Loucy (cell line): Measurements from ENCODE around the gene GLRA1.

Source experiments
- EZH2phosphoT487 ChIP-seq: fragments of 200-600 bp; IDR thresholded peaks from 2 replicates; pipeline ENCODE4 v1.6.1; 2018; ENCODE audit warnings: antibody characterized with exemption, mild to moderate bottlenecking, moderate library complexity, borderline replicate concordance
- TF ChIP-seq, protein P1 (sequence below): fragments of 200-600 bp; sonication (generic); conservative IDR thresholded peaks from 2 replicates; pipeline ENCODE4 v1.5.1; 2014; ENCODE audit warnings: mild to moderate bottlenecking, antibody characterized with exemption, low read length

DNA sequence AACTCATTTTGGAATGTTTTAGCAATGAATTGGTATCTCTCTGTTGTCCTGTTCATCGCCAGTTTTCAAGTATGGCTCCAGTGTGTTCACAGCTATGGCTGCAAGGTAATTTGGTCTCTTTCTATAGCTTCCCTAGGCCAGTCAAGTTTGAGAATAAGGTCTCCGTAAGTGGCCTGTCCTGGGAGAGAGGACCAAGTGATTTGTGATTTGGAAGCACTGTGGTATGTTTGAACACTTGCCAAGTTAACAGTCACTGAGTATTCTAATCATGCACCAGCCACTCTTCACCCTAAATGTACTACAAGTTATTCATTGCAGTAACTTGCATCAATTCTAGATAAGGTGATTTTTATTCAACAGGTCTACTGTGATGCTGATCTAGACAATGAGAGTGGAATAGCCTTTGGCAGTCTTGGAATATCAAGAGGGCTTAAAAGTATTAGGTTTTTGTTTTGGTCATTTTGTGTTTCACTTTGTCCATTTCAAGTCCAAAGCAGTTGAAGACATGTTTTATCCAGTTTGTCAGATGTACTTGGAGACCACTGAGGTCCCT lies 111.8 kb downstream of the GLRA1 start:
- TF ChIP-seq, protein P1, sequence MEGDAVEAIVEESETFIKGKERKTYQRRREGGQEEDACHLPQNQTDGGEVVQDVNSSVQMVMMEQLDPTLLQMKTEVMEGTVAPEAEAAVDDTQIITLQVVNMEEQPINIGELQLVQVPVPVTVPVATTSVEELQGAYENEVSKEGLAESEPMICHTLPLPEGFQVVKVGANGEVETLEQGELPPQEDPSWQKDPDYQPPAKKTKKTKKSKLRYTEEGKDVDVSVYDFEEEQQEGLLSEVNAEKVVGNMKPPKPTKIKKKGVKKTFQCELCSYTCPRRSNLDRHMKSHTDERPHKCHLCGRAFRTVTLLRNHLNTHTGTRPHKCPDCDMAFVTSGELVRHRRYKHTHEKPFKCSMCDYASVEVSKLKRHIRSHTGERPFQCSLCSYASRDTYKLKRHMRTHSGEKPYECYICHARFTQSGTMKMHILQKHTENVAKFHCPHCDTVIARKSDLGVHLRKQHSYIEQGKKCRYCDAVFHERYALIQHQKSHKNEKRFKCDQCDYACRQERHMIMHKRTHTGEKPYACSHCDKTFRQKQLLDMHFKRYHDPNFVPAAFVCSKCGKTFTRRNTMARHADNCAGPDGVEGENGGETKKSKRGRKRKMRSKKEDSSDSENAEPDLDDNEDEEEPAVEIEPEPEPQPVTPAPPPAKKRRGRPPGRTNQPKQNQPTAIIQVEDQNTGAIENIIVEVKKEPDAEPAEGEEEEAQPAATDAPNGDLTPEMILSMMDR = no peak
- no peak for TF ChIP-seq EZH2phosphoT487
